K562 (cell line): Measurements from ENCODE around the gene SDC1. TPM values are rescaled to one million over a fixed set of nuclear protein-coding genes. Genes with fewer than 3 reads are reported as not detected.

Experiments
- ATAC-seq: fragments of 200-7000 bp; cut with Tn5 transposase; 3 replicates; pipeline ENCODE4 v1.9.1; 2020; ENCODE audit warnings: moderate library complexity
- BruUV-seq: library from RNA; stranded (reverse); fragments of 400-500 nt; replicated peaks from 2 replicates; lab custom pipeline; 2021; lab: Mats Ljungman, UMichigan
- CTCF ChIA-PET: fragments of 300-600 bp; formaldehyde crosslinking; extraction: SDS; loops from one replicate; lab custom pipeline; 2021; ENCODE audit warnings: low intra/inter-chr PET ratio; lab: Yijun Ruan, JAX
- POLR2A ChIA-PET: fragments of 300-600, 350-650 bp; sonication (Branson Sonifier 250); formaldehyde crosslinking; extraction: SDS; loops from one replicate; lab custom pipeline; 2021; ENCODE audit warnings: antibody characterized with exemption, inconsistent platforms; lab: Yijun Ruan, JAX
- DNase-seq, 4 experiments: peaks; one replicate each; pipeline versions ENCODE4 v3.0.0 to v3.0.0-alpha.2; 2011 to 2018; ENCODE audit warnings: low spot score in 3 of 4, mixed read lengths in 3 of 4; ENCODE audit errors: extremely low read depth in 1 of 4
- FAIRE-seq: peaks from 2 replicates; lab custom pipeline; 2011; peaks lifted over from hg19 to GRCh38; lab: Jason Lieb, UNC
- H2AFZ ChIP-seq: 2 replicates; pipeline ENCODE4 v1.6.0; 2011; ENCODE audit warnings: low read depth, low read length, control low read depth, inconsistent platforms
- H3K27ac ChIP-seq: fragments of 200-600 bp; 3 replicates; pipeline ENCODE4 v1.8.0; 2011; ENCODE audit warnings: low read depth, mild to moderate bottlenecking, control low read depth, inconsistent platforms, low read length, moderate library complexity, mixed read lengths; ENCODE audit errors: extremely low read depth
- H3K27me3 ChIP-seq, 2 experiments: fragments of 300-600 bp in 1 of 2; 2 replicates in 1 of 2; 3 replicates in 1 of 2; pipeline versions ENCODE4 v1.6.0 to v1.8.0; 2011; ENCODE audit warnings: inconsistent platforms in 2 of 2, low read length in 2 of 2, mild to moderate bottlenecking in 1 of 2, mixed read lengths in 1 of 2, moderate library complexity in 1 of 2; ENCODE audit not compliant: control insufficient read depth in 2 of 2, insufficient read depth in 2 of 2
- H3K36me3 ChIP-seq: fragments of 300-600 bp; 3 replicates; pipeline ENCODE4 v1.8.0; 2011; ENCODE audit warnings: mild to moderate bottlenecking, low read length, inconsistent platforms; ENCODE audit not compliant: control insufficient read depth, insufficient read depth
- H3K4me1 ChIP-seq, 2 experiments: fragments of 200-600 bp in 1 of 2; replicated peaks in 1 of 2; 2 replicates in 1 of 2; 3 replicates in 1 of 2; pipeline versions ENCODE4 v1.5.1 to v1.8.0; 2011; ENCODE audit warnings: inconsistent platforms in 2 of 2, low read length in 2 of 2, mild to moderate bottlenecking in 1 of 2, mixed read lengths in 1 of 2, moderate library complexity in 1 of 2; ENCODE audit not compliant: control insufficient read depth in 2 of 2, insufficient read depth in 2 of 2
- H3K4me2 ChIP-seq: 2 replicates; pipeline ENCODE4 v1.6.1; 2011; ENCODE audit warnings: low read length, control low read depth, inconsistent platforms, mixed read lengths; ENCODE audit not compliant: insufficient read depth
- H3K4me3 ChIP-seq: fragments of 200-600 bp; sonication (generic), shearing (Covaris generic); 2 replicates; pipeline ENCODE4 v1.5.1; 2016; ENCODE audit warnings: control low read depth, inconsistent platforms
- H3K79me2 ChIP-seq: fragments of 200-600 bp; 3 replicates; pipeline ENCODE4 v1.8.0; 2011; ENCODE audit warnings: low read length, inconsistent platforms; ENCODE audit not compliant: control insufficient read depth, insufficient read depth
- H3K9ac ChIP-seq, 2 experiments: 2 replicates each; pipeline versions ENCODE4 v1.6.0 to v1.6.1; 2011; ENCODE audit warnings: low read depth in 2 of 2, low read length in 2 of 2, control low read depth in 1 of 2, inconsistent platforms in 1 of 2, mild to moderate bottlenecking in 1 of 2, mixed read lengths in 1 of 2; ENCODE audit not compliant: insufficient read depth in 1 of 2
- H3K9me1 ChIP-seq: one replicate; pipeline ENCODE4 v1.6.0; 2011; ENCODE audit warnings: inconsistent platforms, mild to moderate bottlenecking, low read length, moderate library complexity; ENCODE audit not compliant: control insufficient read depth, insufficient read depth
- H3K9me3 ChIP-seq: replicated peaks from 2 replicates; pipeline ENCODE4 v1.5.1; 2011; ENCODE audit warnings: low read depth, low read length, inconsistent platforms; ENCODE audit not compliant: control insufficient read depth, insufficient read depth
- H4K20me1 ChIP-seq: replicated peaks from 2 replicates; pipeline ENCODE4 v1.6.1; 2011; ENCODE audit warnings: low read length, inconsistent platforms, mixed read lengths; ENCODE audit not compliant: control insufficient read depth, insufficient read depth
- CHCHD3 ChIP-seq: fragments of 250-450 bp; sonication (Bioruptor Pico); IDR thresholded peaks from 2 replicates; pipeline ENCODE4 v2.1.2; 2022; ENCODE audit warnings: mild to moderate bottlenecking
- E2F4 ChIP-seq: sonication (generic); formaldehyde crosslinking; IDR thresholded peaks from 2 replicates; pipeline ENCODE4 v1.8.0; 2022; ENCODE audit warnings: mild to moderate bottlenecking, low read depth, missing genetic modification reagents
- NR2F6 ChIP-seq: fragments of 450-650 bp; formaldehyde crosslinking; IDR thresholded peaks from 2 replicates; pipeline ENCODE4 v1.4.0; 2020; ENCODE audit warnings: mild to moderate bottlenecking
- NR3C1 ChIP-seq: sonication (generic); formaldehyde crosslinking; IDR thresholded peaks from 2 replicates; pipeline ENCODE4 v1.8.1; 2022; ENCODE audit warnings: missing genetic modification reagents
- RB1 ChIP-seq: fragments of 450-650 bp; IDR thresholded peaks from 2 replicates; pipeline ENCODE4 v1.6.1; 2017; ENCODE audit warnings: low read depth, mild to moderate bottlenecking
- SLC30A9 ChIP-seq: fragments of 250-450 bp; sonication (Bioruptor Pico); IDR thresholded peaks from 2 replicates; pipeline ENCODE4 v1.8.0; 2022; ENCODE audit warnings: mild to moderate bottlenecking, moderate library complexity
- SMAD2 ChIP-seq: fragments of 150-350 bp; IDR thresholded peaks from 2 replicates; pipeline ENCODE4 v1.6.1; 2014; ENCODE audit warnings: low read depth, mild to moderate bottlenecking, low read length
- SMAD3 ChIP-seq: fragments of 450-650 bp; formaldehyde crosslinking; conservative IDR thresholded peaks from 2 replicates; pipeline ENCODE4 v1.4.0; 2020; ENCODE audit warnings: mild to moderate bottlenecking
- STAT5B ChIP-seq: fragments of 250-450 bp; sonication (Bioruptor Pico); IDR thresholded peaks from 2 replicates; pipeline ENCODE4 v1.8.0; 2021; ENCODE audit warnings: mild to moderate bottlenecking, inconsistent platforms
- YY1 ChIP-seq, 3 experiments: IDR thresholded peaks; 2 replicates each; pipeline ENCODE4 v1.6.1; 2011; ENCODE audit warnings: low read length in 2 of 3, mild to moderate bottlenecking in 2 of 3, moderate library complexity in 2 of 3, borderline replicate concordance in 1 of 3, control low read depth in 1 of 3, low read depth in 1 of 3; ENCODE audit not compliant: insufficient read depth in 3 of 3, insufficient replicate concordance in 2 of 3, control insufficient read depth in 1 of 3, insufficient read length in 1 of 3; ENCODE audit errors: extremely low read depth in 1 of 3
- ZNF408 ChIP-seq: fragments of 250-450 bp; sonication (Bioruptor Pico); IDR thresholded peaks from 2 replicates; pipeline ENCODE4 v1.4.0; 2020; ENCODE audit warnings: low read depth, mild to moderate bottlenecking, moderate library complexity
- ZNF79 ChIP-seq: fragments of 250-450 bp; sonication (Bioruptor Pico); IDR thresholded peaks from 2 replicates; pipeline ENCODE4 v1.4.0; 2020; ENCODE audit warnings: low read depth, mild to moderate bottlenecking, moderate library complexity
- WGBS: fragments of 100-300 bp; shearing (Covaris generic); methylation state at CpG from one replicate; pipeline ENCODE4 v1.1.6; 2016; ENCODE audit warnings: low coverage, mixed read lengths; ENCODE audit not compliant: insufficient coverage; ENCODE audit errors: missing lambda C conversion rate; 5-methylcytosine and 5-hydroxymethylcytosine counted together
- in situ Hi-C: fragments of 300-500 bp; cut with MboI; formaldehyde crosslinking; loops from 4 replicates; pipeline ENCODE4 v1.15.0; 2018; ENCODE audit warnings: inconsistent platforms, mixed read lengths
- intact Hi-C: fragments of 100-400 bp; cut with micrococcal nuclease; formaldehyde crosslinking; loops from 2 replicates; pipeline ENCODE4 v1.14.2; 2022
- polyA plus RNA-seq, 8 experiments: library from polyadenylated mRNA; depleted of rRNA in 4 of 8; stranded (reverse) in 5 of 8; unstranded in 3 of 8; fragments of >200 nt; fragmentation: Nextera tagmentation in 2 of 8; fragmentation: Illumina TruSeq in 1 of 8; extraction: Ambion mirVana in 2 of 8; extraction: Trizol in 1 of 8; gene quantifications; 2 replicates each; pipeline versions ENCODE4 v1.2.1 to v1.2.3, GENCODE V29; 2011 to 2014; ENCODE audit warnings: inconsistent platforms in 1 of 8, missing spikeins in 1 of 8
- total RNA-seq, 7 experiments: library from RNA; depleted of rRNA in 6 of 7; stranded (reverse); fragments of >200 nt in 6 of 7; fragmentation: Illumina TruSeq in 2 of 7; extraction: Trizol in 2 of 7; gene quantifications; 2 replicates each; pipeline versions ENCODE4 v1.2.1 to v1.2.3, GENCODE V29; 2011 to 2021; ENCODE audit warnings: low replicate concordance in 1 of 7

SDC1 gene
- total and polyA plus RNA-seq, 9 of the 15 experiments (the other 6 are each of a cell fraction or from before 2014, with no cell fraction given) = 0.06 to 2.7 (median 0.49) TPM

- intact Hi-C loops (no loop called here), in situ Hi-C loops (no loop called here)
- peaks cover 16 to 25% of the 10 kb centered on the region in 2 experiments for H3K4me1 ChIP-seq
- no peak overlapping the region for H2AFZ ChIP-seq
- no peaks in the 10 kb centered on the region for H3K9me3 ChIP-seq
- H3K4me2 ChIP-seq = no peak overlapping the region
- POLR2A ChIA-PET = no interaction called here
- H3K36me3 ChIP-seq = no peaks in the 10 kb centered on the region
- no peaks in the 10 kb centered on the region for H3K9me1 ChIP-seq
- no peaks in the 10 kb centered on the region for H4K20me1 ChIP-seq
- FAIRE-seq = no peak
- H3K4me3 ChIP-seq = no peak overlapping the region
- H3K9ac ChIP-seq = no peak overlapping the region; a peak in 1 of 4 replicates
- no TSS peak for BruUV-seq
- H3K79me2 ChIP-seq = no peaks in the 10 kb centered on the region
- ATAC-seq = no peak
- no peak for TF ChIP-seq ZNF408 (CRISPR knock-in tag)
- TF ChIP-seq SMAD2 = no peak
- no peak for TF ChIP-seq NR2F6
- no peak for TF ChIP-seq CHCHD3 (CRISPR knock-in tag)
- no peak for TF ChIP-seq RB1
- no peak for TF ChIP-seq YY1 (IDR thresholded peaks at IDR 0.05; ENCODE audit: borderline replicate concordance in 1 of 3, control insufficient read depth in 1 of 3, extremely low read depth in 1 of 3, insufficient read depth in 3 of 3, insufficient read length in 1 of 3, insufficient replicate concordance in 2 of 3, low read depth in 1 of 3, low read length in 2 of 3)
- no peak for TF ChIP-seq STAT5B
- TF ChIP-seq ZNF79 (CRISPR knock-in tag) = no peak
- no peak for TF ChIP-seq SLC30A9 (CRISPR knock-in tag)
- no peak for TF ChIP-seq NR3C1 (CRISPR knock-in tag)
- no peak for TF ChIP-seq SMAD3
- no peak for TF ChIP-seq E2F4
- H3K27ac ChIP-seq = no peak overlapping the region
- CTCF ChIA-PET = no interaction called here
- H3K27me3 ChIP-seq = peaks cover 0 to 8% of the 10 kb centered on the region in 2 experiments; a peak in 2 of 5 replicates
- no peak for DNase-seq
- 20% methylated on average over 2 of the region's 2 CpGs for WGBS
These were observed 36.7 kb downstream of the SDC1 start for GRCh38 chr2:20188201-20188600.
